Measurements from ENCODE around the gene CCDC89.

CCDC89 gene

GRCh38 chr11:85685820-85686459 lies at the start of gene CCDC89:
TSS of gene CCDC89 (minus strand) at chr11:85686195. CDS start at chr11:85686130, 65 bp downstream.
- DNase-seq: no peak

- no peak for DNase-seq
These were observed 47.0 kb upstream of the CCDC89 start for GRCh38 chr11:85732965-85733364.

- no peak for DNase-seq
These were observed 40.4 kb upstream of the CCDC89 start for GRCh38 chr11:85726381-85726780.

- no peak for DNase-seq
These were observed 39.7 kb upstream of the CCDC89 start for GRCh38 chr11:85725510-85726258.

GRCh38 chr11:85724748-85725465 lies 38.9 kb upstream of the CCDC89 start:
- DNase-seq: no peak

- no peak for DNase-seq
These were observed 37.1 kb upstream of the CCDC89 start for GRCh38 chr11:85723088-85723487.

- no peak for DNase-seq
These were observed 35.2 kb upstream of the CCDC89 start for GRCh38 chr11:85721191-85721590.

GRCh38 chr11:85718991-85719807 lies 33.2 kb upstream of the CCDC89 start:
- DNase-seq: no peak

- DNase-seq: no peak
These were observed 32.3 kb upstream of the CCDC89 start for GRCh38 chr11:85718126-85718943.

GRCh38 chr11:85717429-85717828 lies 31.4 kb upstream of the CCDC89 start:
- no peak for DNase-seq

- DNase-seq: no peak
These were observed 27.0 kb upstream of the CCDC89 start for GRCh38 chr11:85712953-85713352.

GRCh38 chr11:85710917-85711316 lies 24.9 kb upstream of the CCDC89 start:
- DNase-seq: no peak

- no peak for DNase-seq
These were observed 24.1 kb upstream of the CCDC89 start for GRCh38 chr11:85709941-85710702.

GRCh38 chr11:85705800-85706199 lies 19.8 kb upstream of the CCDC89 start:
- DNase-seq: no peak

GRCh38 chr11:85704967-85705366 lies 19.0 kb upstream of the CCDC89 start:
- no peak for DNase-seq

GRCh38 chr11:85699957-85700741 lies 14.2 kb upstream of the CCDC89 start:
- no peak for DNase-seq

- no peak for DNase-seq
These were observed 12.2 kb upstream of the CCDC89 start for GRCh38 chr11:85698195-85698594.

GRCh38 chr11:85697747-85698146 lies 11.8 kb upstream of the CCDC89 start:
- no peak for DNase-seq

- DNase-seq: no peak
These were observed 9.6 kb upstream of the CCDC89 start for GRCh38 chr11:85695546-85695945.

- no peak for DNase-seq
These were observed 8.5 kb upstream of the CCDC89 start for GRCh38 chr11:85694385-85694980.
